Left lobe of liver (tissue), 2 donors: Measurements from ENCODE around the gene CHCHD6. TPM values are rescaled to one million over a fixed set of nuclear protein-coding genes. Genes with fewer than 3 reads are reported as not detected.

Experiments used
- ATAC-seq: fragments of 200-7000 bp; cut with Tn5 transposase; one replicate; pipeline ENCODE4 v1.9.1; 2020; ENCODE audit warnings: mild to moderate bottlenecking, moderate library complexity
- DNase-seq: peaks from one replicate; pipeline ENCODE4 v3.0.0-alpha.2; 2020; ENCODE audit warnings: low spot score
- total RNA-seq: library from RNA; stranded (reverse); gene quantifications from one replicate; pipeline ENCODE4 v1.2.1, GENCODE V29; 2021
- donor health status: DM: no; HTN: no; CAD: no; lungs with moderate emphysema.
- donor health status: DM: no; HTN: yes; CAD: no.

Gene CHCHD6
- total RNA-seq, 1 donor from 2014 or later: 3.8 TPM

- ATAC-seq (no peak), DNase-seq (no peak)
Observed at GRCh38 chr3:126668450-126669401, 35.3 kb upstream of the CHCHD6 start.

DNA sequence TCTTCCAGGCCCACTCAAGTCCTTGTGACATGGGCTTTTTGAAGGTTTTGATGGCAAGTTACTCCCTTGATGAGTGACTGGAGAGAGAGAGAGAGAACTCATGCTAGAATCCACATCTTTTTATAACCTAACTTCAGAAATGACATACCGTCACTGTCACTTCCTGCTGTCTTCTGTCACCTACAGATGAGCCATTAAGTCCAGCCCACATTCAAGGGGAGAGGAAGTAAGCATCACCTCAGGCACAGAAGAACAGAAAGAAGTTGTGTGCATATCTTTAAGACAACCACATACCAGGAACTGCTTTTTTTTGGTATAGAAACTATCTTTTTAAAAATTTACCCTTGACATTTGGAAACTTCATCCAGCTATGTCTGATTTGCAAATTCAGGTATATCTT is 32.5 kb upstream of the CHCHD6 start:
- DNase-seq (no peak), ATAC-seq (no peak)

DNA sequence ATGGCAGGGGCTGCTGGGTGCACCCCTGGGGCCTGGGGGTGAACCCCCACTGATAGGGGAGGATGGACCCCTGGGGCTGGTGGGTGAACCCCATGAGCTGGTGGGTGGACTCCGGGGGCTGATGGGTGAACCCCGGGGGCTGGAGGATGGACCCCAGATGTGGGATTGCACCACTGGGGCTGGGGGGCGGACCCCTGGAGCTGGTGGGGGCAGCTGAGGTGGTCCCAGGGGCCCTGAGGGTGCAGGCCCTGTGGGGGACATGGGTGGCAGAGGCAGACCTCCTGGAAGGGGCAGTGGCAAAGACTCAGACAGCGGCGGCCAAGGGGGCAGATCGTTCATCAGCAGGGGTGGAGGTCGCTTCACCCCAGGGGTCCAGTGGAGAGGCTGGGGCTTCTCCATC is 31.7 kb upstream of the CHCHD6 start:
- ATAC-seq (no peak), DNase-seq (no peak)

GRCh38 chr3:126672741-126673140 is 31.3 kb upstream of the CHCHD6 start:
- no peak for DNase-seq
- ATAC-seq: no peak

DNA sequence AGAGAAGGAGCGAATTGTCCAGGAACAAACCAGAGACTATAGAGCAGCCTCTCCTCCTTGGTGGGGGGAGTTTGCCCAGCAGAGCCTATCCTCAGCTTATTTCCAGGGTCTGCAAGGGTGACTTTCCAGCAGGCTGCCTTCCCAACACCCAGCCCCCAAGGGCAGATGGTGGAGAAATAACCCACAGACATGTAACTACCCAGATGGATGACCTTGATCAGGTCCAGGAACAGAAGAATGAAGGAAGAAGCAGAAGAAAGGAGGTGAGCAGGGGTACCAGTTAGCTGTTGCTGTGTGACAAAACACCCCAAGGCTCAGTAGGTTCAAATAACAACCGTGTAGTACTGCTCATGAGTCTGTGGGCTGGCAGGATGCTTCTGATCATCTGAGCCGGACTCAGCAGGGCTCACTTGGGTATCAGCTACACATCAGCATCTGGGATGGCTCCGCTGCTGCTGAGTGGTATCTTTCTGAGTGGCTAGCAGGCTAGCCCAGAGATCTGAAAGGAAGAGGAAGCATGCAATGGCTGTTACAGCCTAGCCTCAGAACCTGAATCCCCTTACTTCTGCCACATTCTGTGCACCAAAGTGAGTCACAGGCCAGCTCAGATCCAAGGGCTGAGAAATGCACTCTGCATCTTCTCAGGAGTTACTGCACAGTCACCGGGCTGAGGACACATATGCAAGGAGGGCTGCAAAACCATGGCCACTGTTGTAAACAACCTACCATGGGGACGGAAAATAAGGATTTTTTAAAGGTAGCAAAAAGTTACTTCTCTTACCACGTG is 26.9 kb upstream of the CHCHD6 start:
- ATAC-seq: no peak
- DNase-seq: no peak

GRCh38 chr3:126677862-126678503 is 26.1 kb upstream of the CHCHD6 start:
- DNase-seq (no peak), ATAC-seq (no peak)

- ATAC-seq (peak; percentile 12), DNase-seq (no peak)
Observed at GRCh38 chr3:126678693-126679317, 25.2 kb upstream of the CHCHD6 start.

DNA sequence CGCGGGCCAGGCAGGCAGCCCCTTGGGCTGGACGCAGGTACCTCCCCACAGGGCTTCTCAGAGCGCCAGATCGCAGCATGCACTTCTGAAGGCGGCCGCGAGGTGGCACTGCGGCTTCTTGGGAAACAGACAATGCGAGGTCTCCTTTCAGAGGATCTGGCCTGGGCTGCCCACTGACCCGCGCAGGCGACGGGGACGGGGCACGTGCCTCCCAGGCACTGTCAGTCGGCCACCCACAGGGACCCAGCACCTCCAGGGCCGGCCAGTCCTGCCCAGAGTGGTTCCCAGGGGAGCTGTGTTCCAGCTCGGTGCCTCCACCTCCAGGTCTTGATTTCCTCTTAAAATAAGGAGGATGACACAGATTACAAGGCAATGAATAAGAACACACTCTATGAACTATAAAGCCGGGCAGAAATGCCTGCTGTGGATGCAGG is 24.7 kb upstream of the CHCHD6 start:
- DNase-seq (peak; percentile 78), ATAC-seq (peak; percentile 98)

- ATAC-seq: no peak
- no peak for DNase-seq
Observed at GRCh38 chr3:126679831-126680666, 24.0 kb upstream of the CHCHD6 start.

- no peak for ATAC-seq
- no peak for DNase-seq
Observed at GRCh38 chr3:126680667-126681055, 23.4 kb upstream of the CHCHD6 start.

DNA sequence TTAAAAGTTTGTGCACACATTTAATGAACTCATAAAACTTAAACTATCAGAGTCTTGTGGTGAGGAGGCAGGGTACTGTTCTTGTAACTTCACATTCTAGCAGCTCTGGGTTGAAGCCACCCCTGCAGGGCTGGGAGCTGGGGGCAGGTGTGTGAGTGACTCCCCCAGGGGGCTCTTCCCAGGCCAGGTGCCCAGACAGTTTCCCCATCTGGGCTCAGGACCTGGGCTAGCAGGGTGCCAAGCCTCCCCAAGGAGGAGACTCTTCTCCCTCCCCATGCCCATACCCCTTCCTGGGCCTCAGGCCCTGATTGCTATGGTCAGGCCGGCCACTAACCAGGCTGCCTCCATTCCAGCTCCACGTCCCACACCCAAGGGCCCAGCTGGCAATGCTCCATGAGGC is 22.0 kb upstream of the CHCHD6 start:
- DNase-seq (peak; percentile 39), ATAC-seq (no peak)

GRCh38 chr3:126683069-126683468 is 21.0 kb upstream of the CHCHD6 start:
- no peak for DNase-seq
- no peak for ATAC-seq

DNA sequence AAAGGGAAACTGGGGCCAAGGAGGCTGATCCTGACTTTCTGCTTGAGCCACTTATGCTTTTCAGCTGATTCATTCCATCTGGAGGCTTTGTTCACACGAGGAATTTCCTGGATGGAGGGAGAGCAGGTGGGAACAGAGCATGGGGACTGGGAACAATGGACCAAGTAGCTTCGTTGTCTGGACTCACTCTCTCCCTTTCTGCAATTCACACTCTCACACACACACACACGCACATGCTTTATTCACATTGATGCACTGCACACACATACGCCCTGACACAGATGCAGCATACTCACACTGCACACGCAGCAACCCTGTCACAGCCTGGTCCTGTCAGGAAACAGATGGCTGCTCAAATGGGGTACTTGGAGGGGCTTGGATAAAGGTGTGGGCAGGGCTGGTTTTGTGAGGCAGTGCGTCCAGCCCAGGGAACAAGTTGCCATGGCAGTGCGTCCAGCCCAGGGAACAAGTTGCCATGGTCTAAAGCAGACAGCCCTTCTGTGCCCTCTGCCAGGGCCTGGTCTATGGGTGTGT is 19.8 kb upstream of the CHCHD6 start:
- no peak for DNase-seq
- ATAC-seq: no peak

- DNase-seq: no peak
- no peak for ATAC-seq
Observed at GRCh38 chr3:126685021-126685420, 19.0 kb upstream of the CHCHD6 start.

DNA sequence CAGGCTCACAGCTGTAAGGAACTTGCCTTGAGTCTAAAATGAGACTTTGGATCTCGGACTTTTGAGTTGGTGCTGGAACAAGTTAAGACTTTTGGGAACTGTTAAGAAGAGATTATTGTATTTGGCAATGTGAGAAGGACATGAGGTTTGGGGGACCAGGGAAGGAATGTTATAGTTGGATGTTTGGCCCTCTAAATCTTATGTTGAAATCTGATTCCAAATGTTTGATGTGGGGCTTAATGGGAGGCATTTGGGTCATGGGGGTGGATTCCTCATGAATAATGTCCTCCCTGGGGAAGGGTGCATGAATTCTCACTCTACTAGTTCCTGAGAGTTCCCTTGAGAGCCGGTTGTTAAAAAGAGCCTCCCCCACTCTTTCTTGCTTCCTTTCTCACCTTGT is 18.5 kb upstream of the CHCHD6 start:
- DNase-seq (no peak), ATAC-seq (no peak)

DNA sequence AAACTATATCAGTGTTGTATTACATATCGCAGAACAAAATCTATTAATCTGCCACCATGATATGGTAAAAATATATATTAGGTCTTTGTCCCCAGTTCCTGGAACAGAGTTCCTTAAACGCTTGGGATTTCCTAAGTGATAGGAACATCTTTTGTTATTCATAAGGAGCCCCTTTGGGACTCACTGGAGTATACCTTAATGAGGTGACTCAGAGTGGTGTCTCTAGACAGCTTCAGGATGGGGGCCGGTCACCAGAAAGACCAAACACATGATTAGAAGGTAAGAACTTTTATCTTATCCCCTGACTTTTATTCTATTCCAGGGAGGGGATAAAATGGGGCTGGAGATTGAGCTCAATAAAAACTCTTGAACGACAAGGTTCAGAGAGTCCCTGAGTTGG is 12.3 kb upstream of the CHCHD6 start:
- DNase-seq (no peak), ATAC-seq (no peak)

DNA sequence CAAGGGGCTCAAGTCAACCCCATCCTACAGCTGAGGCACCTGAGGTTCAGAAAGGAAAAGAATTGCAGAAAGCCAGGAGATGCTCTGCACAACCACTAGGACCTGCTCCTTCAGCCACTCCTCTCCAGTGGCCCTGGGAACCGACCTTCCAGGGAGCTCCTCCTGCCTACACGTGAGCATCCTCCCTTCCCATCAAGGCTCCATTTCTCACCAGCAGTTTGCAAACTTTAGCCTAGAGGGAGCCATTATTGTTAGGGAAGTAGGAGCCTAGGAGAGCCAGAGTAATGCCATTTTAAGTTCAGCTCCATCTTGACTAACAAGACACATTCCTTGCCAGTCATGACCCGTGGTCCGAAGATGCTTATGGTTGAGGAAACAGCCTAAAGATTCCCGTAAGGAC is 11.2 kb upstream of the CHCHD6 start:
- DNase-seq: no peak
- ATAC-seq: no peak

DNA sequence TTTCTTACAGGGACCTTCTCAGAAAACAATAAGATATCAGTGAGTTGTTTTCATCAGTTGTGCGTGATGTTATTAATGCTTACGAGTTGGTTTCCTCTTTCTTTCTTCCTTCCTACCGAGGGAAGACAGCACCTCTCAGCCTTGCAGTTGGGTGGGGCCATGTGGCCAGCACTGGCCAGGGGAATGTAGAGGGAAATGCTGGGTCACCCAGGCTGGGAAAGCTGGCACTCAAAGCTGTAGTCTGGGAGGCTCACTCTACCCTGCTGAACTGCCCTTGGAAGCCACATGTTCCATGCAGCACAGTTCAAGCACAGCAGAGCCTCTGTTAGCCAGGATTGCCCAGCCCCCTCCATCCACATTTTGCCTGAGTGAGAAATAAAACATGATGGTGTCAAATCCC is 10.1 kb upstream of the CHCHD6 start:
- DNase-seq (no peak), ATAC-seq (no peak)

DNA sequence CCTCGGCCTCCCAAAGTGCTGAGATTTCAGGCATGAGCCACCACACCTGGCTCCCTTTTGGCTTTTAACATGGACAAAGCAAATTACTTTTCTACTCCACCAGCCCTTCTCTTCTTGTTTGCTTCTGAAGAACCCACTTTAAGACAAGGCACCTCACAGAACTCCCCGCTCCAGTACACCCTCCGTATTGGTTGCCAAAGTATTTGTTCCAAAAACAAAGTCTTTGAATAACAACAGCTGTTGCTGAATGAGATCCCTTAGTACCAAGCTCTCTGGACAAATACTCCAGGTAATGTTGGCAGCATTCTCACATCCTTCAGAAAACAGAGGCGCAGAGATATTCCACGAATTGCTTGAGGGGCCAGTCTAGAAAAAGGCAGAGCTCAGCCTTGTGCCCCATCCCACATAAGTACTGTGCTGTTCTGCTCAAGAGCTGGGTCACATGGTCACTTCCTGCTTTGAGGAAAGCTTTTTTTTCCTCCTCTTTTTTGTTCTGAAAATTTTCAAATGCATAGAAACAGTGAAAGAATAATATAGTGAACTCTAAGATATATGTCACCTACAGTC is 7.3 kb upstream of the CHCHD6 start:
- no peak for DNase-seq
- ATAC-seq: no peak

DNA sequence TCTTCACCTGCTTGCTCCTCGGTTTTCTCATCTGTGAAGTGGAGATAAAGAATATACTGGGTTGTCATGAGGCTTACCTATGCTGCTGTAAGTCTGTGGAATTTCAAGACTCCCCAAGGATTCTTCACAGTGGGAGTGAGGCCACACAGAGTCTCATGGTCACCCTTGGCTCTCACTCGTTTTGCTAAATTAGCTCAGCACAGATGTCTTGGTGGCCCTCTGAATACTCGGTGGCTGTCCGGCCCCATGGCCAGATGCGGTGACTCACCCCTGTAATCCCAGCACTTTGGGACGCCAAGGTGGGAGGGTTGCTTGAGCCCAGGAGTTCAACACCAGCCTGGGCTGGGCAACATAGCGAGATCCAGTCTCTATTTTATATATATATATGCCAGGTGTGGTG is 5.0 kb upstream of the CHCHD6 start:
- DNase-seq: no peak
- no peak for ATAC-seq
